Nephron progenitor cell (in vitro differentiated cells): ENCODE measurements around the gene LCAT.
A peak's percentile ranks its signal among the peaks of the same experiment; 100 is the strongest.

ENCODE experiments used
- DNase-seq: peaks from one replicate; pipeline ENCODE4 v3.0.0; 2021
- H3K27ac Mint-ChIP-seq: 2 replicates; pipeline ENCODE4 v1.8.0; 2021; ENCODE audit warnings: mild to moderate bottlenecking, moderate library complexity, mixed read lengths
- H3K27me3 Mint-ChIP-seq: 2 replicates; pipeline ENCODE4 v1.8.0; 2021; ENCODE audit warnings: mild to moderate bottlenecking, low read depth, mixed read lengths; ENCODE audit not compliant: poor library complexity
- H3K36me3 Mint-ChIP-seq: 2 replicates; pipeline ENCODE4 v1.8.0; 2021; ENCODE audit warnings: low read depth, mixed read lengths
- H3K4me1 Mint-ChIP-seq: 2 replicates; pipeline ENCODE4 v1.8.0; 2021; ENCODE audit warnings: mixed read lengths
- H3K4me3 Mint-ChIP-seq: 2 replicates; pipeline ENCODE4 v1.8.0; 2021; ENCODE audit warnings: mild to moderate bottlenecking, moderate library complexity, mixed read lengths
- H3K9me3 Mint-ChIP-seq: 2 replicates; pipeline ENCODE4 v1.8.0; 2021; ENCODE audit warnings: mild to moderate bottlenecking, moderate library complexity, mixed read lengths
- CTCF ChIP-seq: fragments of 200-600 bp; sonication (generic); IDR thresholded peaks from 2 replicates; pipeline ENCODE4 v1.5.0; 2021; ENCODE audit warnings: antibody characterized with exemption

Gene LCAT

GRCh38 chr16:67969254-67970039 is 25.5 kb upstream of the LCAT start:
- H3K36me3 Mint-ChIP-seq = no peaks in the 10 kb centered on the region
- peak; percentile 31 for DNase-seq
- no peaks in the 10 kb centered on the region for H3K9me3 Mint-ChIP-seq
- peak overlapping the region; percentile 47 for H3K27ac Mint-ChIP-seq
- peaks cover 57% of the 10 kb centered on the region for H3K4me1 Mint-ChIP-seq
- peak overlapping the region; percentile 86 for H3K4me3 Mint-ChIP-seq
- TF ChIP-seq CTCF = no peak
- peaks cover 18% of the 10 kb centered on the region for H3K27me3 Mint-ChIP-seq

- Mint-ChIP-seq H3K4me1 (peaks cover 60% of the 10 kb centered on the region), H3K27ac (peak within 1 kb of the TSS; percentile 83), H3K4me3 (peak within 1 kb of the TSS; percentile 98), H3K9me3 (no peaks in the 10 kb centered on the region), H3K27me3 (peaks cover 15% of the 10 kb centered on the region), H3K36me3 (no peaks in the 10 kb centered on the region)
- DNase-seq = peak; percentile 89
- TF ChIP-seq CTCF = no peak
These were observed 24.7 kb upstream of the LCAT start, which contains the start of gene SLC12A4 for GRCh38 chr16:67968400-67969253. SLC12A4 (minus strand) TSS chr16:67968637; CDS start chr16:67968553, 84 bp downstream.

GRCh38 chr16:67967958-67968399 is 24.1 kb upstream of the LCAT start:
- peaks cover 15% of the 10 kb centered on the region for H3K27me3 Mint-ChIP-seq
- no peaks in the 10 kb centered on the region for H3K9me3 Mint-ChIP-seq
- DNase-seq = peak; percentile 67

GRCh38 chr16:67967183-67967957 is 23.4 kb upstream of the LCAT start:
- peak overlapping the region; percentile 98 for H3K4me3 Mint-ChIP-seq
- H3K4me1 Mint-ChIP-seq = peaks cover 66% of the 10 kb centered on the region
- peaks cover 8% of the 10 kb centered on the region for H3K36me3 Mint-ChIP-seq
- no peak for DNase-seq
- H3K9me3 Mint-ChIP-seq = no peaks in the 10 kb centered on the region
- peaks cover 15% of the 10 kb centered on the region for H3K27me3 Mint-ChIP-seq
- TF ChIP-seq CTCF = no peak
- peak overlapping the region; percentile 83 for H3K27ac Mint-ChIP-seq

More at GRCh38 chr16:67967958-67968399, 24.1 kb upstream of the LCAT start:
- H3K4me1 Mint-ChIP-seq = peaks cover 62% of the 10 kb centered on the region
- no peak for TF ChIP-seq CTCF
- peak overlapping the region; percentile 83 for H3K27ac Mint-ChIP-seq
- peak overlapping the region; percentile 98 for H3K4me3 Mint-ChIP-seq
- peaks cover 2% of the 10 kb centered on the region for H3K36me3 Mint-ChIP-seq

- DNase-seq = no peak
- no peak for TF ChIP-seq CTCF
- H3K27ac Mint-ChIP-seq = peak overlapping the region; percentile 31
These were observed 22.7 kb upstream of the LCAT start for GRCh38 chr16:67966549-67967182.

More at GRCh38 chr16:67966549-67967182, 22.7 kb upstream of the LCAT start:
- Mint-ChIP-seq H3K9me3 (no peaks in the 10 kb centered on the region), H3K36me3 (peaks cover 14% of the 10 kb centered on the region), H3K27me3 (peaks cover 18% of the 10 kb centered on the region), H3K4me3 (peak overlapping the region; percentile 98), H3K4me1 (peaks cover 66% of the 10 kb centered on the region)
